Measurements from ENCODE around the gene SH3BGR. TPM values are rescaled to one million over a fixed set of nuclear protein-coding genes. Genes with fewer than 3 reads are reported as not detected.

SH3BGR gene
- total RNA-seq, 4 donors from 2014 or later, result 1.1 to 6.6 (median 5.1) TPM; not detected in 1

DNA sequence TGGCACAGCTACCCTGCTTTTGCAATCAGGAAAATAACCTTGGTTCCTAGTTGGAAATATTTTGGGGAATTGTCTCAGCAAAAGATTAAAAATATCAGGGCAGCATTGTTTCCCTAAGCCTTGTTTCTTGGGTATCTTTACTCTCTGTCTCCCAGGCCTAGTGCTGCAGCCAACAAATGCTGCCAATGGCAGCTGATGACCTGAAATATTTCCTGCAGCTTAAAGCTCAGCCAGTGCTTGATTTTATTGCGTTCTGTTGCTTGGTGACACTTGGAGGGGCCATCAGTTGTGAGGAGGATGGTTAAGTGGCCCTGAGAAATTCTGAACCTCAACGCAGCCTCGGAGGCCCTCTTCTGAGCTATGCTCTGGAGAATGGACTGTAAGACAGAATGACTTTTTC, 101.6 kb downstream of the SH3BGR start:
- TF ChIP-seq, protein P1, sequence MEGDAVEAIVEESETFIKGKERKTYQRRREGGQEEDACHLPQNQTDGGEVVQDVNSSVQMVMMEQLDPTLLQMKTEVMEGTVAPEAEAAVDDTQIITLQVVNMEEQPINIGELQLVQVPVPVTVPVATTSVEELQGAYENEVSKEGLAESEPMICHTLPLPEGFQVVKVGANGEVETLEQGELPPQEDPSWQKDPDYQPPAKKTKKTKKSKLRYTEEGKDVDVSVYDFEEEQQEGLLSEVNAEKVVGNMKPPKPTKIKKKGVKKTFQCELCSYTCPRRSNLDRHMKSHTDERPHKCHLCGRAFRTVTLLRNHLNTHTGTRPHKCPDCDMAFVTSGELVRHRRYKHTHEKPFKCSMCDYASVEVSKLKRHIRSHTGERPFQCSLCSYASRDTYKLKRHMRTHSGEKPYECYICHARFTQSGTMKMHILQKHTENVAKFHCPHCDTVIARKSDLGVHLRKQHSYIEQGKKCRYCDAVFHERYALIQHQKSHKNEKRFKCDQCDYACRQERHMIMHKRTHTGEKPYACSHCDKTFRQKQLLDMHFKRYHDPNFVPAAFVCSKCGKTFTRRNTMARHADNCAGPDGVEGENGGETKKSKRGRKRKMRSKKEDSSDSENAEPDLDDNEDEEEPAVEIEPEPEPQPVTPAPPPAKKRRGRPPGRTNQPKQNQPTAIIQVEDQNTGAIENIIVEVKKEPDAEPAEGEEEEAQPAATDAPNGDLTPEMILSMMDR (IDR thresholded peaks at IDR 0.05; ENCODE audit: low read depth), result no peak

DNA sequence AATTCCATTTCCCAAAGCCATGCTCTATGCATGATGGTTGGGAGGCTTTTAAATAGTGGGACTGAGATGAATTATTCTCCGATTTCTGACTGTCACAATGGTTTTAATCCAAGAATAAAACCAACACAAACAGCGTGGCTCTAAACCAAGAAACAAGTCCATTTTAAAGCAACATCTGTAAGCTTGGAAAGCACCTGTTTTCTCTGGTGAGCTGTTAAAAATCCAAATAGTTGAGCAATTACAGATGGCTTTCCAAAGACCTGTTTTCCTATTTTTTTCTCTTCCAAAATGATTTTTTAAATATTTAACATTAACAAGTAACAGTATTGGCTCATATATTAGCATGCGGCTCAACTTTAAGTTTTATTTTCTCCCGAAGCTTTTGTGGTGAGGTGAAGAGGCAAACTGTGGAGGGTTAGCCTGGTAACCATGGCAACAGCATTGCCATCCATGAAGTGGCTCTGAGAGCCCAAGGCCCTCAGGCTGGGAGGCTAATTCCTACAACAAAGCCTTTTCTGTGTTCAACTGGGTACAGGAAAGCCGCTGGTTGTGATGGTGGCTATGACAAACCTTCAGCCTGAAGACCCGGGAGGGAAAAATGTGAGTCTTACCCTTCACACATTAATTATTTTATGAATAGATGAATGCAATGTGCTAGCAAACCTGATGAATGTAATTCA, 104.3 kb downstream of the SH3BGR start:
- TF ChIP-seq, protein P1 (IDR thresholded peaks at IDR 0.05; ENCODE audit: low read depth), result no peak

- TF ChIP-seq, protein P1 (IDR thresholded peaks at IDR 0.05; ENCODE audit: low read depth), result no peak
Measured at GRCh38 chr21:39559511-39559910, 107.7 kb downstream of the SH3BGR start.

DNA sequence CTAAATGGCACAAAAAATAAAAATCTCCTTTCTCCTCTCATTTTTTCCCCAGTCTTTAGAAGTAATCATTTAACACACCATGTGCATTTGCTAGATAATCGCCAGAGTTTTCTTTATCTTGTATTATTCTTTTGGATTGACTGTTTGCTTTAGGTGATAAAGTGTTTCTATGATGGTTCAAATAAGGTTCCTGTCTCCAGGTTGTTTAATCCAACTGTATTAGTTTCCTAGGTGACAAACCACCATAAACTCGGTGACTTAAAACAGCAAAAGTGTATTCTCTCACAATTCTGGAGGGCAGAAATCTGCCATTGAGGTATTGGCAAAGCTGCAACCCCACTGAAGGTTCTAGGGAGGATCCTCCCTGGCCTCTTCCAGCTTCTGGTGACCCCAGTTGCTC, 109.4 kb downstream of the SH3BGR start:
- TF ChIP-seq, protein P1 (IDR thresholded peaks at IDR 0.05; ENCODE audit: low read depth), result no peak

- TF ChIP-seq, protein P1 (IDR thresholded peaks at IDR 0.05; ENCODE audit: low read depth), result no peak
Measured at GRCh38 chr21:39562791-39563770, 111.3 kb downstream of the SH3BGR start.

DNA sequence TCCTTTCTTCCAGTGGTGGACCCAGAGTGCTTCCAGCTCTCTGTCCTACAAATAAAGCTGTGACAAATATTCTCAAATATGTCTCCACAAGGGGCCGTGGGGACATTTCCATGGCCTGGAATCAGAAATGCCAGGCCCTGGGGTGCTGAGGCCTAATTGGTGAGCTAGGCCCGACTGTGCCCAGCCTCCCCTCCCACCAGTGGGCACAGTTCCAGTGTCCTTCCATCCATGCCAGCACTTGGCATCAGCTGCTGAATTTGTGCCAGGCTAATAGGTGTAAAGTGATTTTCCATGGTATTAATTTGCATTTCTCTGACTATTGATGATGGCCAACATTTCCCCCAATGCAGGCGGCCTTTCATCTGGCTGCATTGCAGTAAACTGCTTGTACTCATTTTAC, 112.4 kb downstream of the SH3BGR start:
- TF ChIP-seq, protein P1 (IDR thresholded peaks at IDR 0.05; ENCODE audit: low read depth), result no peak

Small RNAs within 50 kb of the gene (small RNA-seq; reads per million reads assigned to genes)
- gene MIR6508, result not detected

Other genes with a start within 250 kb of the SH3BGR start
- 10 to 100 TPM; 60.3 to 74.4 (median 68.7) TPM for gene BRWD1, start 138.3 kb upstream of the SH3BGR start, total RNA-seq
- 10 to 100 TPM; 41.6 to 85.0 (median 57.6) TPM for gene HMGN1, start 102.9 kb upstream of the SH3BGR start, total RNA-seq
- gene LCA5L, start 6.2 kb upstream of the SH3BGR start, total RNA-seq, result 1 to 10 TPM in 1 of 4 donors, under 1 TPM in 3; 0.33 to 2.1 (median 0.50) TPM
- under 1 TPM in 1 of 4 donors, not detected in 3; under 0.01 TPM for gene B3GALT5, start 161.0 kb downstream of the SH3BGR start, total RNA-seq

All from subcutaneous adipose tissue (tissue), 4 donors.